Adrenal gland (tissue), 5 donors: ENCODE data around the gene SYNE2.

ENCODE experiments used
- CTCF ChIP-seq, 6 experiments: fragments of 450-650 bp in 4 of 6; fragments of 200-600 bp in 2 of 6; sonication (generic) in 1 of 6; IDR thresholded peaks; 1 replicate in 5 of 6; 2 replicates in 1 of 6; pipeline versions ENCODE4 v1.5.1 to v1.8.0; 2016 to 2021; ENCODE audit warnings: antibody characterized with exemption in 6 of 6, mild to moderate bottlenecking in 2 of 6, moderate library complexity in 1 of 6
- POLR2A ChIP-seq, 2 donors: fragments of 450-650 bp; IDR thresholded peaks; one replicate each; pipeline ENCODE4 v1.6.1; 2017; ENCODE audit warnings: antibody characterized with exemption in 2 of 2, mild to moderate bottlenecking in 2 of 2, moderate library complexity in 1 of 2
- donor health status: DM: no; HTN: no; CAD: no.

- TF ChIP-seq CTCF (IDR thresholded peaks at IDR 0.05), result peak in 2 of 6 experiments; percentile 20 to 21
- no peak for TF ChIP-seq POLR2A (IDR thresholded peaks at IDR 0.05)
These were observed 141.2 kb downstream of the SYNE2 start for GRCh38 chr14:63993992-63994391.
